Peyer's patch (tissue), 4 donors: ENCODE data around the gene LMAN1. TPM values are rescaled to one million over a fixed set of nuclear protein-coding genes. Genes with fewer than 3 reads are reported as not detected.

Experiments
- DNase-seq, 3 donors: peaks; one replicate each; pipeline ENCODE4 v3.0.0-alpha.2; 2017 to 2019
- H3K27ac ChIP-seq, 4 donors: fragments of 200-600 bp; sonication (generic); one replicate each; pipeline ENCODE4 v1.5.1; 2016 to 2019
- H3K27me3 ChIP-seq, 2 donors: fragments of 200-600 bp; sonication (generic); one replicate each; pipeline ENCODE4 v1.5.1; 2019
- H3K36me3 ChIP-seq, 3 donors: fragments of 200-600 bp; sonication (generic); one replicate each; pipeline ENCODE4 v1.5.1; 2016 to 2019
- H3K4me1 ChIP-seq, 4 donors: fragments of 200-600 bp; sonication (generic); one replicate each; pipeline ENCODE4 v1.5.1; 2016 to 2019
- H3K4me3 ChIP-seq, 4 donors: fragments of 200-600 bp; sonication (generic); 1 replicate in 3 of 4; 2 replicates in 1 of 4; pipeline ENCODE4 v1.5.1; 2016 to 2019; ENCODE audit warnings: mild to moderate bottlenecking in 1 of 4
- H3K9me3 ChIP-seq, 4 donors: fragments of 200-600 bp; sonication (generic); one replicate each; pipeline ENCODE4 v1.5.1; 2016 to 2019; ENCODE audit warnings: mild to moderate bottlenecking in 1 of 4
- POLR2A ChIP-seq, 2 donors: fragments of 450-650 bp; IDR thresholded peaks; one replicate each; pipeline ENCODE4 v1.5.1; 2017; ENCODE audit warnings: antibody characterized with exemption in 2 of 2, mild to moderate bottlenecking in 2 of 2, moderate library complexity in 2 of 2
- total RNA-seq, 4 donors: library from RNA; depleted of rRNA; stranded (reverse); fragments of >200 nt; gene quantifications; one replicate each; pipeline ENCODE4 v1.1.0, GENCODE V29; 2016
- TF ChIP-seq, protein P1 (sequence below), 6 experiments: fragments of 450-650 bp in 4 of 6; fragments of 200-600 bp in 2 of 6; sonication (generic) in 1 of 6; IDR thresholded peaks; one replicate each; pipeline ENCODE4 v1.5.1; 2017 to 2019; ENCODE audit warnings: antibody characterized with exemption in 6 of 6, mild to moderate bottlenecking in 3 of 6, moderate library complexity in 1 of 6

Gene LMAN1
- total RNA-seq, 4 donors from 2014 or later, result 59.7 to 78.5 (median 63.2) TPM

DNA sequence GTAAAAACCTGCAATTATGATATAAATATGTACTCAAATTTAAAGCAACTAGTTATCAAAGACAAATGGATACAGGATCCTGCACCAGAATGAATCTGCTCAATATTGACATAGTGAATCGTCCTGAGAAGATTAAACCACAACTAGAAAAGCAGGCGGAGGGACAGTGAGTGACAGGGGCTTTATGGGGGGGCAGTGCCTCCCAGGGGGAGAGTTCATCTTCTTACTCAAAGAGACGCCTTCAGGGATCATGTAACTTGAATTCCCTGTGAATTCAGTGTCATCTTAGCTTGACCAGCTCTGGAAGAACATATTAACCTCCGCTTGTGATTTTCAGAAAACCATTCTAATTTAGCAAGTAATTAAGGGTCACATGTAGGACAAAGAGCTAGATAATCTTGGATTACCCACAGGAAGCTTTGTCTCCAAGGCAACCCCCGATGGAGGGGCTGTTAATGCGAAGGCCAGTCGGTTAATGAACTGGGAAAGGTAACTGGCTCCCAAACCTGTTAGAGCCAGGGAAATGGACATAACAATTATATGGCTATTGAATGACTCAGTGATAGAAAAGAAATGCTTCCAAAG lies 17.4 kb upstream of the LMAN1 start:
- no peaks in the 10 kb centered on the region for H3K4me1 ChIP-seq
- H3K9me3 ChIP-seq, result no peaks in the 10 kb centered on the region
- no peaks in the 10 kb centered on the region for H3K36me3 ChIP-seq
- no peak overlapping the region for H3K27ac ChIP-seq
- no peak for DNase-seq
- TF ChIP-seq POLR2A (IDR thresholded peaks at IDR 0.05), result no peak
- TF ChIP-seq, protein P1, sequence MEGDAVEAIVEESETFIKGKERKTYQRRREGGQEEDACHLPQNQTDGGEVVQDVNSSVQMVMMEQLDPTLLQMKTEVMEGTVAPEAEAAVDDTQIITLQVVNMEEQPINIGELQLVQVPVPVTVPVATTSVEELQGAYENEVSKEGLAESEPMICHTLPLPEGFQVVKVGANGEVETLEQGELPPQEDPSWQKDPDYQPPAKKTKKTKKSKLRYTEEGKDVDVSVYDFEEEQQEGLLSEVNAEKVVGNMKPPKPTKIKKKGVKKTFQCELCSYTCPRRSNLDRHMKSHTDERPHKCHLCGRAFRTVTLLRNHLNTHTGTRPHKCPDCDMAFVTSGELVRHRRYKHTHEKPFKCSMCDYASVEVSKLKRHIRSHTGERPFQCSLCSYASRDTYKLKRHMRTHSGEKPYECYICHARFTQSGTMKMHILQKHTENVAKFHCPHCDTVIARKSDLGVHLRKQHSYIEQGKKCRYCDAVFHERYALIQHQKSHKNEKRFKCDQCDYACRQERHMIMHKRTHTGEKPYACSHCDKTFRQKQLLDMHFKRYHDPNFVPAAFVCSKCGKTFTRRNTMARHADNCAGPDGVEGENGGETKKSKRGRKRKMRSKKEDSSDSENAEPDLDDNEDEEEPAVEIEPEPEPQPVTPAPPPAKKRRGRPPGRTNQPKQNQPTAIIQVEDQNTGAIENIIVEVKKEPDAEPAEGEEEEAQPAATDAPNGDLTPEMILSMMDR (IDR thresholded peaks at IDR 0.05), result no peak
- H3K27me3 ChIP-seq, result no peaks in the 10 kb centered on the region
- no peak overlapping the region for H3K4me3 ChIP-seq

DNA sequence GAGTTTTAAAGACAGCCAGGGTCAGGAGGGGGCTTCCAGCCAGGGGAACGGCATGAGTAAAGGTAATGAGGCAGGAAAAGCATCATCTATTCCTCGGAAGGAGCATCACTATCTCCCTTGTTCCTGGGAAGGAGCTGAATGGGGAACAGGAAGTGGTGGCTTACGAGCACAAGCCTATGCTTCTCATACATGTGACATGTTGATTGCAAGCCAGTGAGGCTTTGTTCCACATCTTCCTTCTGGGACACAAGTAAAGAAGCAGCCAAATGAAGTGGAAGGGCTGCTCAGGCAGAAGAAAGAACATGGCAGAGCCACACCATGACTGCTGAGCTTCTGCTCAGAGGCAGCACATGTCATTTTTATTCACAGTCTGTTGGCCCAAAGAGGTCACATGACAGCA lies 15.1 kb upstream of the LMAN1 start:
- Histone ChIP-seq H3K27me3 (no peaks in the 10 kb centered on the region), H3K27ac (no peak overlapping the region), H3K9me3 (no peaks in the 10 kb centered on the region), H3K4me1 (no peaks in the 10 kb centered on the region), H3K36me3 (no peaks in the 10 kb centered on the region), H3K4me3 (no peak overlapping the region)
- no peak for TF ChIP-seq POLR2A (IDR thresholded peaks at IDR 0.05)
- TF ChIP-seq, protein P1 (IDR thresholded peaks at IDR 0.05), result no peak
- no peak for DNase-seq

DNA sequence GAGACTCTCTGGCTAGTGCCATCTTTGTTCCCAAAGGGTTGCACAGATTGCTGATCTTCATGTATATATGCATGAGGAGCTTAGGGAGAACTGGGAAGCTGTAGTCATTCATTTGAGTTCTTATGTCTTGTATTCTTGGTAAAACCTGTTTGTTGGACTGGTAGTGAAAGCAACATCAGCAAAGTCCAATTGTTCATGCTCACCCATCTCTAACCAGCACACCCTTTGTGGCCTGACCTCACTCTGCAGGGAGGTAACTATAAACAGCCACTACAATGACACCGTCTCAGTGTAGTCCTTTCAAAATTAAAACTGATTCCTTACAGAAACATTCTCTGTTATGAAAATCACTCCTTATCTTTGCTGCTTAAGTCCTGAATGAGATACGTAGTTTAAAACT lies 13.9 kb upstream of the LMAN1 start:
- no peak overlapping the region for H3K27ac ChIP-seq
- H3K9me3 ChIP-seq, result no peaks in the 10 kb centered on the region
- no peaks in the 10 kb centered on the region for H3K27me3 ChIP-seq
- TF ChIP-seq, protein P1 (IDR thresholded peaks at IDR 0.05), result no peak
- TF ChIP-seq POLR2A (IDR thresholded peaks at IDR 0.05), result no peak
- DNase-seq, result no peak
- H3K4me1 ChIP-seq, result no peaks in the 10 kb centered on the region
- H3K4me3 ChIP-seq, result no peak overlapping the region
- no peaks in the 10 kb centered on the region for H3K36me3 ChIP-seq

DNA sequence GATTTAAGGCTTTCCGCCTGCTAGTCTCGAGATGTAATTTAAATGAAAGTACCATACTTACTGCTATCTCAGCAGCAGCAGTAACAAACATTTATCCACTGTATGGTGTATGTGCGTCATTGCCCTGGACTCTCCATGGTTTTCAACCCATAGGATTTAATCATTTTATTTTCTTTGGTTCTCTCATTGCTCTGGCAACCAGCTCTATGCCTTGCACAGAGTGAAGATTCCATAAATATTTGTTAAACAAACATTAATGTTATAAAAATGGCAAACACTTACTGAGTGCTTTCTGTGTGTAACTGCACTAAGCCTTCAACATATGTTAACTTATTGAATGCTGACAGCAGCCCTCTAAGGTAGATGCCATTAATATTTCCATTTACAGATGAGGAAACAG lies 1.3 kb upstream of the LMAN1 start:
- Histone ChIP-seq H3K4me1 (peaks cover 0 to 20% (median 4%) of the 10 kb centered on the region in 4 donors), H3K9me3 (no peaks in the 10 kb centered on the region), H3K36me3 (peaks cover 0 to 2% (median 0%) of the 10 kb centered on the region in 3 donors), H3K27ac (no peak overlapping the region), H3K4me3 (no peak overlapping the region), H3K27me3 (no peaks in the 10 kb centered on the region)
- no peak for TF ChIP-seq POLR2A (IDR thresholded peaks at IDR 0.05)
- TF ChIP-seq, protein P1 (IDR thresholded peaks at IDR 0.05), result no peak
- no peak for DNase-seq

DNA sequence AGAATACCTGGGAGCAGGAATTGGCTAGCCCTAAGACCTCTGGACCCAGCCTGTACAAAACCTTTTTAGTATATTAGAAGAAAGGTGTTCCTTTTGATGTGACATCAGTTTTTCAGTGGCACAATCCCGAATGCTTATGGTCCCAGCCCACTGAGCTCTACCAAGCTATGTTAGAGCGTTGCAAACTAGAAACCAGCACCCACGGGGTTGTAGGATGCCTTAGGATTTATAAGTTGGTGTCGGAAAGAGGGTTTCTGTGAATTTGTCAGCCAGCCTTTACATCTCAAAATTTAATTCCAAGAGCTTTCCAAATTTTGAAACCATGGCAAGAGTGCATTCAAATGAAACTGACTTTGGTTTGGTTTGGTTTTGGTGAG lies 499 bp upstream of the LMAN1 start:
- peaks cover 0 to 10% (median 0%) of the 10 kb centered on the region in 3 donors for H3K36me3 ChIP-seq
- peak overlapping the region; percentile 70 to 99 (median 88) for H3K4me3 ChIP-seq
- no peaks in the 10 kb centered on the region for H3K27me3 ChIP-seq
- H3K4me1 ChIP-seq, result peaks cover 0 to 20% (median 4%) of the 10 kb centered on the region in 4 donors
- H3K9me3 ChIP-seq, result no peaks in the 10 kb centered on the region
- H3K27ac ChIP-seq, result peak overlapping the region; percentile 75 to 93 (median 88)
- TF ChIP-seq, protein P1 (IDR thresholded peaks at IDR 0.05), result no peak
- no peak for TF ChIP-seq POLR2A (IDR thresholded peaks at IDR 0.05)
- no peak for DNase-seq

DNA sequence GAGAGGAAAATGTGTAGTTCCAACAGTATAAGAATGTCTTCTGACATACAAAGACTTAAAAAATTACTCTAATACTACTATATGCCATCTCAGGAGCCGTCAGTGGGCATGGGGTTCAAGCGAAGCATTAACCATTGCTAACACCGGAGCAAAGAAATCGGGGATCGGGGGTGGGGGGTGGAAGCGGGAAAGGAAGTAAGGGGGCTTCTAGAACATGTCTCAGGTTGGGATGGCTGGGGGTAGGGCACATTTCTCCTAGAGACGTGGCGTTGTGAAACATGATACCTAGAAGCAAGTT lies 702 bp downstream of the LMAN1 start:
- peak overlapping the region; percentile 75 to 93 (median 88) for H3K27ac ChIP-seq
- TF ChIP-seq, protein P1 (IDR thresholded peaks at IDR 0.05), result no peak
- no peak for TF ChIP-seq POLR2A (IDR thresholded peaks at IDR 0.05)
- H3K9me3 ChIP-seq, result no peaks in the 10 kb centered on the region
- peaks cover 0 to 20% (median 4%) of the 10 kb centered on the region in 4 donors for H3K4me1 ChIP-seq
- peaks cover 0 to 22% (median 0%) of the 10 kb centered on the region in 3 donors for H3K36me3 ChIP-seq
- DNase-seq, result peak in 2 of 3 donors; percentile 17 to 52
- H3K27me3 ChIP-seq, result no peaks in the 10 kb centered on the region
- peak overlapping the region; percentile 70 to 99 (median 88) for H3K4me3 ChIP-seq
